Astrocyte of the spinal cord (primary cell): ENCODE data around the gene NEFH.
A peak's percentile ranks its signal among the peaks of the same experiment; 100 is the strongest.

Experiments used
- DNase-seq: peaks from one replicate; pipeline ENCODE4 v3.0.0; 2011; ENCODE audit warnings: low read depth, low spot score
- H3K4me3 ChIP-seq: 2 replicates; pipeline ENCODE4 v1.5.1; 2011; ENCODE audit warnings: low read depth, mild to moderate bottlenecking, low read length, moderate library complexity
- CTCF ChIP-seq: IDR thresholded peaks from 2 replicates; pipeline ENCODE4 v1.5.1; 2012; ENCODE audit warnings: low read depth, mild to moderate bottlenecking, low read length, inconsistent platforms
- in situ Hi-C: cut with HindIII; loops from 2 replicates; pipeline ENCODE4 v1.10.0; 2017; ENCODE audit warnings: low sequenced_read_pairs

The NEFH gene

GRCh38 chr22:29450222-29450621 lies 29.8 kb upstream of the NEFH start:
- H3K4me3 ChIP-seq, result no peak overlapping the region
- DNase-seq, result no peak
- in situ Hi-C loops, result no loop called here
- TF ChIP-seq CTCF, result no peak

- in situ Hi-C loops, result no loop called here
- no peak for TF ChIP-seq CTCF
- no peak for DNase-seq
- H3K4me3 ChIP-seq, result no peak overlapping the region
These were observed 28.2 kb upstream of the NEFH start for GRCh38 chr22:29451863-29452262.

- in situ Hi-C loops, result no loop called here
- H3K4me3 ChIP-seq, result no peak overlapping the region
- TF ChIP-seq CTCF, result no peak
- no peak for DNase-seq
These were observed 25.7 kb upstream of the NEFH start for GRCh38 chr22:29454276-29454675.

GRCh38 chr22:29456211-29456671 lies 23.8 kb upstream of the NEFH start:
- in situ Hi-C loops, result no loop called here
- TF ChIP-seq CTCF, result no peak
- no peak overlapping the region for H3K4me3 ChIP-seq
- DNase-seq, result peak; percentile 49

GRCh38 chr22:29457730-29458129 lies 22.3 kb upstream of the NEFH start:
- H3K4me3 ChIP-seq, result no peak overlapping the region
- no peak for TF ChIP-seq CTCF
- peak; percentile 15 for DNase-seq
- in situ Hi-C loops, result no loop called here

- no peak for DNase-seq
- in situ Hi-C loops, result no loop called here
- no peak for TF ChIP-seq CTCF
These were observed 21.5 kb upstream of the NEFH start for GRCh38 chr22:29458551-29458950.

GRCh38 chr22:29459773-29460172 lies 20.2 kb upstream of the NEFH start:
- H3K4me3 ChIP-seq, result no peak overlapping the region
- in situ Hi-C loops, result no loop called here
- TF ChIP-seq CTCF, result no peak
- no peak for DNase-seq

More at GRCh38 chr22:29458551-29458950, 21.5 kb upstream of the NEFH start:
- H3K4me3 ChIP-seq, result no peak overlapping the region
